IPS-18c (cell line): ENCODE data around the gene PROK1.

Experiments
- H3K4me3 ChIP-seq: 2 replicates; pipeline ENCODE4 v1.7.0; 2013; ENCODE audit warnings: low read depth, mild to moderate bottlenecking, low read length, moderate library complexity; ENCODE audit not compliant: insufficient read depth
- H3K9me3 ChIP-seq: one replicate; pipeline ENCODE4 v1.6.1; 2013; ENCODE audit warnings: mild to moderate bottlenecking, low read length, moderate library complexity; ENCODE audit not compliant: control insufficient read depth, insufficient read depth

The PROK1 gene

DNA sequence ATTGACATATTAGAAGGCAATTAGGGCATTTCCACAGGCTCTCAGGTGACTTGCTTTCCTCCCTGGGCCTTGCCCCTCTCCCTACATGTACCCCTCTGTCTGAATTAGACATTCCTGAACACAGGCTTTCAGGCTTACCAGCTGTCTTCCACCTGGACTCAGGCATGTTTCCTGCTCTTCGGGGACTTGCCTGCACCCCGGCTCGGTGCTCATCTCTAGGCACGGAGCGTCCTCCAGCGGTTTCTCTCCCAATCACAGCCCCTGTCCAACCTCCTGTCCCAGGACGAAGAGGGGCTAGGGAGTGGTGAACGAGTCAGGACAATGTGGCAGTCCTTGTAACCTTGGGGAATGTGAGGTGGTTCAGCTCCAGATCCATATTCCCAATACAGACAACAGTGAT lies 4.2 kb downstream of the PROK1 start:
- H3K4me3 ChIP-seq, result no peak overlapping the region
- H3K9me3 ChIP-seq, result no peaks in the 10 kb centered on the region

- Histone ChIP-seq H3K9me3 (peaks cover 2% of the 10 kb centered on the region), H3K4me3 (no peak overlapping the region)
These were observed 6.3 kb downstream of the PROK1 start for GRCh38 chr1:110457206-110457605.

DNA sequence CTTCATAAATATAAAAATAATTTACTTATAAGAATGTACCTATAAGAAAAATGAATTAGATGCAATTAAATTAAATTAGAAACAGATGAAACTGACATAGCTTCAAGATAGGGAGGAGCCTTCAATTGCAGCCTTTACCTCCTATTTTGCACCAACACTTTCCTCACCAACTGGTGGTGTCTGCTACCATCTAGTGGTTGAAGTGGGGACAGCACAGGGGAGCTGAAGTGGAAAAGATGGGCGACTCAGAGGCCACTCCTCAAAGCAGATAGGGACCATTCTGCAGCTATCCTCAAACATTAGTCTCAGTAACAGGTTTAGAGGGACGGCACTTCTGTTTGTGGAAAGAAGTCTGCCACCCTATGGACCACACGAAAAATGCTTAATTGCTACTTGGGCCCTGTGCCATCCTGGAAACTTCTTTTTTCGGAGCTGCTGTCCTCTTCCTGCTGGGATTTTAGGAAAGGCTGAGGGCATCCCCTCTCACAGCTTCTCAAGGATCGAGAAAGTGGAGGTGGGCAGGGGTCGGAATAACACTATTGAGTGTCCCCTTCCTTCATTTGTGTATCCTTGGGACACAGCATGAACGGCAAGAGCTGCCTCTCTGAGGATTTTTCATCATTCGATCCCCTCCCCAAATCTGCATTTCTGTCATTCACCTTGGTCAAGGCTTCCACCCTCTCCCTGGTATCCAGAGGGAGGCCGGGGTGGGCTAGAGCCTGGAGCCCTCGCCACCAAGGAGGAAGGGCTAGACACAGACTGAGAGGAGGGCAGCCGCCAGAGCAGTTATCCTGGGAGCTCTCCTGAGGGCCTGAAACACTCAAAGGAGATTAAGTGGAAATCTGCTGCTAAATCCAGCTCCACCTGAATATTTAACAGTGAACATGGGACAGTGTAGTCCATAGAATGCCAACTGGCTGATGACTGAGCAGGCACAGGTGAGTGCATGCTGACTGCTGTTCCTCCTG lies 9.6 kb downstream of the PROK1 start:
- Histone ChIP-seq H3K4me3 (no peak overlapping the region), H3K9me3 (peaks cover 2% of the 10 kb centered on the region)

GRCh38 chr1:110462093-110462492 lies 11.1 kb downstream of the PROK1 start:
- Histone ChIP-seq H3K9me3 (peaks cover 2% of the 10 kb centered on the region), H3K4me3 (no peak overlapping the region)

DNA sequence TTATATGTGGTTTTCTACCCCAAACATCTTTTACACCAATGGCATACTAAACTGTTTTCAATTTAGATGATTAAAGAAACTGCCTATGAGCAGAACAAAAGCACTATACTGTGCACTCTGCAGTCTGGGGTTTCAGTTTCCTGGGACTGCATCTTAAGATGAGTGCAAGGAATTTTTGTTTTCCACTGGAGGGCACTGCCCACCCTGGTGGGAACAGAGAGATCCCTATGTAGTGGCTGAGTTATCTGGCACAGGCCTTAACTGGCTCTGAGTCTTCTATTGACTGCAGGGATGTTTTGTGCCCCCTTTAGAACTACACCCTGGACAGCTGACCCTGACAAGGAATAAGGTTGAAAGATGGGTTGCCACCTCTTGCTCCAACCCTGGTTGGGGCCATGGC lies 12.0 kb downstream of the PROK1 start:
- peaks cover 2% of the 10 kb centered on the region for H3K9me3 ChIP-seq
- no peak overlapping the region for H3K4me3 ChIP-seq

DNA sequence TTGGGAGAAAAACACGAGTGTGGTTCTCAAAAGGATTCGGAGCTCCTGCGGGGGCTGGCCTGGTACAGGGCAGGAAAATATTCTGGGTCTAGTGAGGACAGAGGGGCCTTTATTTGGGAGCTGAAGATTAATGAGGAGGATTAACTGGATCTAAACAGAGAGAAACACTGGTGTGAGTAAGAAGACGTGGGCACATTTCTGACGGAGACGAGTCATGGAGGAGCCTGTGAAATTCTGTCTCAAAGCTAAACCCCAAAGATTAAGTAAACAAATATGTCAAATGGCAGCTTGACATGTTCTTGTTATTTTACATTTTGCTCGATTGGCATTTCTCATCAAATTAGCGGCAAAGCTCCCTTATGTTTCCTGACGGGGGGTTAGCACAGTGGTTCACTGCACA lies 12.8 kb downstream of the PROK1 start:
- Histone ChIP-seq H3K9me3 (peaks cover 2% of the 10 kb centered on the region), H3K4me3 (no peak overlapping the region)

GRCh38 chr1:110464340-110464739 lies 13.4 kb downstream of the PROK1 start:
- Histone ChIP-seq H3K4me3 (no peak overlapping the region), H3K9me3 (peaks cover 2% of the 10 kb centered on the region)

- Histone ChIP-seq H3K4me3 (no peak overlapping the region), H3K9me3 (peaks cover 2% of the 10 kb centered on the region)
These were observed 14.3 kb downstream of the PROK1 start for GRCh38 chr1:110465038-110465813.

DNA sequence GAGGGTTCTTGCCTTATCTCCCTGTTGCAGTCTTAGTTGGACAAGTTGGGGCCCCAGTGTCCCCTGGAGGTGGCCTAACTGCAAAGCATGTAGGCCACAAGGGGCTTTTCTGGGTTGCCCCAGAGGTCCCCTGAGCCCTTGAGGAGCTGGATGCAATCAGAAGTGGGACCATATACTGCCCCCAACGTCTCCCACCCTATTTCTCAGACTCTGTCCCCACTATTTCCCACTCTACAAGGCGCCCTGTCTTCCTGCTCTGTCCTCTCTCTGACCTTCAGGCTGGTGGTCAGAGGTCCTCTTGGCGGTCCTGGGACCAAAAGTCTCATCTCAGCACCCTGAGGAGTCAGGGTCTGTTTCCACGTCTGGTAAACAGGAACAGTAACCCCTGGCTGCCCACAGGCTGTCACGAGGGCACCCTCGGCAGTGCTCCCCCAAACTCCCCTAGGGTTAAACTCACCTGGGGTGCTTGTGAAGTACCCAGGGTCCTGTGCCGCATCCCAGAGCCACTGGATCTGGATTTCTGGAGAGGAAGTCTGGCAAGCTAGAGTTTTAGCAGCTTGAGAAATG lies 14.9 kb downstream of the PROK1 start:
- Histone ChIP-seq H3K4me3 (no peak overlapping the region), H3K9me3 (peaks cover 2% of the 10 kb centered on the region)

DNA sequence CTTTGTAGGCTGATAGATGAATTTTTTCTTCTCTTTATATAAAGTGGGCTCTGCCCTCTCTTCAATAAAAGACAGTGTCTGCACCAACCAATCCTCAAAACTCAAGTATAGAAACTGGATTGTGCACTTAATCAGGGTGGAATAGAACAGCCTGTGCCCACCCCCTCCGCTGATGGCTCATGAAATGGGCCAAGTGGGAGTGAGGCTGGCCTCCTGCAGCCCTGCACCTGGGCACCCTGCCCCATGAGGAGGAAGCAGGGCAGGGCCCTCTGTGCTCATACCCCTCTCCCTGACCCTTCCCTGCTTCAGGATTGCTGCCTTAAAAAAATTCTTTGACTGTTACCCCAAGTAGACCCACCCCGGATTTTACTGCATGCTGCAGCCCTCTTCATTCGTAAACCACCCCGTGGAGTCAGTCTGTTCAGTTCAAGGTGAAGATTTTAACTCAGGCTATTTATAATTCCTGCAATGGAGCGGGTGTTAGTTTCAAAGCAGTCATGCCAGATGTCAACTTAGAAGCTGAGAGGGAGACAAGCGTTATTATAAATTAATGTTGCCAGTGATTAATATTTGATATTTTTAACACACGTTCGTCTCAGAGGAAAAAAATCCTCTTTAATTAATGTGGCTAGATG lies 15.8 kb downstream of the PROK1 start:
- Histone ChIP-seq H3K4me3 (no peak overlapping the region), H3K9me3 (peaks cover 2% of the 10 kb centered on the region)

DNA sequence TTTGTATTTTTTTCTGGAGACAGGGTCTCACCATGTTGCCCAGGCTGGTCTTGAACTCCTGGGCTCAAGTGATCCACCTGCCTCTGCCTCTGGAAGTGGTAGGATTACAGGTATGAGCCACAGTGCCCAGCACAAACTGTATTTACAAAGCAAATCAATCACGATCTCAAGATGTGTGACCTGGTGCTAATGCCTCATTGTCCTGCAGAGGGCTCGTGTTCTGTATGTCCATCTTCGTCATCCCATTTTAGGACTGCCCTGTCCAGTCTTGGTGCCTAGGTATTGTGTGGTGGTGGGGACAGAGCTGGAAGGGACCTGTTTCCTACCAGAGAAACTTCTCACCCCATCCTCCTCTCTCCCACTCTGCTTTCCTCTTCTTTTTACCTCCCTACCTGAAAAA lies 20.2 kb downstream of the PROK1 start:
- Histone ChIP-seq H3K4me3 (no peak overlapping the region), H3K9me3 (no peaks in the 10 kb centered on the region)

- Histone ChIP-seq H3K4me3 (no peak overlapping the region), H3K9me3 (no peaks in the 10 kb centered on the region)
These were observed 21.6 kb downstream of the PROK1 start for GRCh38 chr1:110472546-110472945.

- no peaks in the 10 kb centered on the region for H3K9me3 ChIP-seq
These were observed 23.5 kb downstream of the PROK1 start for GRCh38 chr1:110474444-110474843.

DNA sequence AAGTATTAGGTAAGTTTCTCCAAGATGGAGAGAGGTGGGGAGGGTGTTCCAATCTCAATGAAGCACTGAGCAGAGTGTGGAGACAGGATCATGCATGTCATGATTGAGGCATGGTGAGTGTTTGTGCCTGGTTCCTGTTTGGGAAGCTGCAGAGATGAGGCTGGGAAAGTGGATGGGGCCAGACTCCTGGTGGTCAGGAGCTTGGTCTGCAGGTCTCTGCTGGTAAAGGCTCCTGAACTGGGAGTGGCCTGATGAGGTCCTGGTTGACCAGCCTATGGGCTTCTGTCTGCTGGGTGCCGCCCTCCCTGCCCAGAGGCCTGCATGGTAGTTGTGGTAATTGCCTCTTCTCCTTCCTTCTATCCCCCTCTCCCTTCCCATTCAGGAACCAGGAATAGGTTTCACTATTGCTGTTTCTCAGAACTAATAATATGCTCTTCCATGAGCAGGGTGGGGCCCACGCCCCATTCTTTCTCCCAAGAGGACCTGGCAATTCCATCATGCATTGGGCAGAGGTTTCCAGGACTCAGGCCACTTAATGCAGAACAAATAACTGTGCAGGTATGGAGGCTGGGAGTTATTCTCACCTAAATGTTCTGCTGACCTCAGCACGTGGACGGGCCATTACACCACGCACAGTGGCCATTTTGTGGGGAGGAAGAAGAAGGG lies 24.5 kb downstream of the PROK1 start:
- Histone ChIP-seq H3K4me3 (no peak overlapping the region), H3K9me3 (no peaks in the 10 kb centered on the region)

More at GRCh38 chr1:110474444-110474843, 23.5 kb downstream of the PROK1 start:
- no peak overlapping the region for H3K4me3 ChIP-seq

- H3K4me3 ChIP-seq, result no peak overlapping the region
- H3K9me3 ChIP-seq, result no peaks in the 10 kb centered on the region
These were observed 25.2 kb downstream of the PROK1 start for GRCh38 chr1:110476028-110476765.

DNA sequence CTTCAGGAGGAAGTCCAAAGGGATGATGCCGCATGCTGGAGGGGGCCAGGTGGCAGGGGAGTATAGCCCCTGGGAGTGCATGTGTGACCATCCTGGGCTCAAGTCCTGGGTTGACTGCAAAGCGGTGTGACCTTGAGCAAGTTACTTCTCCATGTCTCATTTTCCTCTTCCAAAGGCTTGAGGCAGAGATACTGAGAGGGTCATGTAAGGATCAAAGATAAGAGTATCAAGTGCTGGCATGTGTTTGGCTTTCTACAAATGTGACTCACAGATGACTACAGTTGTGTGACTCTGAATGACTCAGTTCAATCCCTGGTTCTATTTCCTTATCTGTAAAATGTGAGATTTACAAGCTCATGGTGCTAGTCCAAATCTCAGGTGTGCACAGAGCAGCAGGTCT lies 26.1 kb downstream of the PROK1 start:
- H3K4me3 ChIP-seq, result no peak overlapping the region
- H3K9me3 ChIP-seq, result no peaks in the 10 kb centered on the region
